HCT116 (cell line): Measurements from ENCODE around the gene CYP4F2. TPM values are rescaled to one million over a fixed set of nuclear protein-coding genes. Genes with fewer than 3 reads are reported as not detected.

Experiments
- ATAC-seq: fragments of 200-7000 bp; cut with Tn5 transposase; 2 replicates; pipeline ENCODE4 v1.9.1; 2020; ENCODE audit warnings: mild to moderate bottlenecking, moderate library complexity
- BruUV-seq: library from RNA; stranded (reverse); fragments of 400-500 nt; replicated peaks from 2 replicates; lab custom pipeline; 2021; lab: Mats Ljungman, UMichigan
- CTCF ChIA-PET: fragments of 300-600 bp; sonication (Branson Sonifier 250); formaldehyde crosslinking; loops from one replicate; lab custom pipeline; 2021; ENCODE audit warnings: antibody characterized with exemption; lab: Charles Lee
- POLR2A ChIA-PET: fragments of 300-600, 350-600 bp; sonication (Branson Sonifier 250); formaldehyde crosslinking; loops from one replicate; lab custom pipeline; 2021; ENCODE audit warnings: antibody characterized with exemption; lab: Charles Lee
- RAD21 ChIA-PET, 2 experiments: fragments of 300-600 bp; sonication (Branson Sonifier 250); formaldehyde crosslinking; loops; one replicate each; lab custom pipeline; 2023; ENCODE audit warnings: low total read pairs in 2 of 2; ENCODE audit not compliant: uncharacterized antibody in 2 of 2, unreplicated experiment in 2 of 2, low non-redundant PET in 1 of 2; lab: Charles Lee
- DNase-seq: peaks from one replicate; pipeline ENCODE4 v3.0.0-alpha.2; 2010; ENCODE audit warnings: low read depth, low spot score
- H2AFZ ChIP-seq: fragments of 200-600 bp; shearing (Covaris generic), sonication (generic); 2 replicates; pipeline ENCODE4 v1.6.1; 2017; ENCODE audit warnings: low read depth, mixed run types, mixed read lengths, antibody characterized with exemption, low read length; ENCODE audit not compliant: poor library complexity, severe bottlenecking
- H3K27ac ChIP-seq: 2 replicates; pipeline ENCODE4 v1.5.1; 2012; ENCODE audit warnings: low read depth, low read length
- H3K27me3 ChIP-seq: fragments of 200-600 bp; sonication (generic); 2 replicates; pipeline ENCODE4 v1.6.1; 2016; ENCODE audit warnings: mixed run types, low read length, mixed read lengths; ENCODE audit not compliant: insufficient read depth
- H3K36me3 ChIP-seq, 2 experiments: fragments of 200-500 bp in 1 of 2; fragments of 200-600 bp in 1 of 2; sonication (Bioruptor generic) in 1 of 2; sonication (generic) in 1 of 2; 2 replicates each; pipeline versions ENCODE4 v1.5.1 to v1.6.1; 2014 to 2016; ENCODE audit warnings: low read length in 2 of 2, inconsistent platforms in 1 of 2, mixed read lengths in 1 of 2, mixed run types in 1 of 2; ENCODE audit not compliant: insufficient read depth in 2 of 2, control insufficient read depth in 1 of 2
- H3K4me1 ChIP-seq, 2 experiments: fragments of 200-600 bp in 1 of 2; sonication (generic) in 1 of 2; 2 replicates each; pipeline versions ENCODE4 v1.5.1 to v1.6.1; 2012 to 2017; ENCODE audit warnings: low read length in 2 of 2, inconsistent platforms in 1 of 2, mild to moderate bottlenecking in 1 of 2, mixed read lengths in 1 of 2, mixed run types in 1 of 2, moderate library complexity in 1 of 2; ENCODE audit not compliant: insufficient read depth in 2 of 2, control insufficient read depth in 1 of 2
- H3K4me2 ChIP-seq: fragments of 200-600 bp; sonication (generic); 2 replicates; pipeline ENCODE4 v1.6.1; 2017; ENCODE audit warnings: mixed run types, low read length, mixed read lengths
- H3K4me3 ChIP-seq, 2 experiments: fragments of 200-600 bp in 1 of 2; sonication (generic) in 1 of 2; replicated peaks in 1 of 2; 2 replicates each; pipeline ENCODE4 v1.5.1; 2011 to 2016; ENCODE audit warnings: low read length in 2 of 2, control low read depth in 1 of 2, low read depth in 1 of 2, mild to moderate bottlenecking in 1 of 2, mixed read lengths in 1 of 2, mixed run types in 1 of 2
- H3K79me2 ChIP-seq: fragments of 200-600 bp; sonication (generic); 2 replicates; pipeline ENCODE4 v1.6.1; 2017; ENCODE audit warnings: mild to moderate bottlenecking, mixed run types, low read length, moderate library complexity, mixed read lengths; ENCODE audit not compliant: insufficient read depth
- H3K9ac ChIP-seq: fragments of 200-600 bp; sonication (generic); 2 replicates; pipeline ENCODE4 v1.6.1; 2016; ENCODE audit warnings: low read length, mixed read lengths
- H3K9me2 ChIP-seq: fragments of 200-600 bp; sonication (generic), shearing (Covaris generic); 2 replicates; pipeline ENCODE4 v1.6.1; 2017; ENCODE audit warnings: mixed run types, mild to moderate bottlenecking, moderate library complexity; ENCODE audit not compliant: insufficient read depth
- H3K9me3 ChIP-seq, 2 experiments: fragments of 200-500 bp in 1 of 2; fragments of 200-600 bp in 1 of 2; sonication (Bioruptor generic) in 1 of 2; sonication (generic) in 1 of 2; 2 replicates each; pipeline ENCODE4 v1.6.1; 2014 to 2017; ENCODE audit warnings: low read length in 2 of 2, mixed read lengths in 2 of 2, inconsistent platforms in 1 of 2, low read depth in 1 of 2, mild to moderate bottlenecking in 1 of 2, mixed run types in 1 of 2, moderate library complexity in 1 of 2; ENCODE audit not compliant: control insufficient read depth in 1 of 2, insufficient read depth in 1 of 2
- H4K20me1 ChIP-seq: fragments of 200-600 bp; sonication (generic), shearing (Covaris generic); 2 replicates; pipeline ENCODE4 v1.6.1; 2017; ENCODE audit warnings: mixed run types, mild to moderate bottlenecking, moderate library complexity; ENCODE audit not compliant: insufficient read depth
- CEBPB ChIP-seq: IDR thresholded peaks from 2 replicates; pipeline ENCODE4 v1.6.1; 2012; ENCODE audit warnings: low read depth
- ELF1 ChIP-seq: IDR thresholded peaks from 2 replicates; pipeline ENCODE4 v1.6.1; 2012; ENCODE audit warnings: low read depth, borderline replicate concordance
- EZH2 ChIP-seq: fragments of 200-600 bp; sonication (generic); IDR thresholded peaks from 2 replicates; pipeline ENCODE4 v1.6.1; 2017; ENCODE audit warnings: antibody characterized with exemption, mixed run types
- EZH2phosphoT487 ChIP-seq: fragments of 200-600 bp; IDR thresholded peaks from 2 replicates; pipeline ENCODE4 v1.6.1; 2018; ENCODE audit warnings: antibody characterized with exemption, borderline replicate concordance
- FOSL1 ChIP-seq: IDR thresholded peaks from 2 replicates; pipeline ENCODE4 v1.6.1; 2012; ENCODE audit warnings: low read depth
- JUND ChIP-seq: IDR thresholded peaks from 2 replicates; pipeline ENCODE4 v1.6.1; 2012
- POLR2AphosphoS5 ChIP-seq: IDR thresholded peaks from 2 replicates; pipeline ENCODE4 v1.6.1; 2011; ENCODE audit warnings: mild to moderate bottlenecking, low read depth, low read length, moderate library complexity
- RAD21 ChIP-seq: IDR thresholded peaks from 2 replicates; pipeline ENCODE4 v1.6.1; 2012; ENCODE audit warnings: low read depth, mild to moderate bottlenecking
- SIN3A ChIP-seq: IDR thresholded peaks from 2 replicates; pipeline ENCODE4 v1.6.1; 2012; ENCODE audit warnings: low read depth
- SRF ChIP-seq: IDR thresholded peaks from 2 replicates; pipeline ENCODE4 v1.6.1; 2012; ENCODE audit warnings: low read depth
- TCF7L2 ChIP-seq: IDR thresholded peaks from 2 replicates; pipeline ENCODE4 v1.7.0; 2011; ENCODE audit warnings: borderline replicate concordance, inconsistent platforms; ENCODE audit not compliant: insufficient read depth, insufficient read length; ENCODE audit errors: extremely low read depth
- YY1 ChIP-seq: IDR thresholded peaks from 2 replicates; pipeline ENCODE4 v1.6.1; 2011; ENCODE audit warnings: low read length, low read depth, moderate library complexity, mild to moderate bottlenecking; ENCODE audit not compliant: insufficient replicate concordance; ENCODE audit errors: extremely low read depth
- ZFX ChIP-seq: fragments of 450-650 bp; IDR thresholded peaks from 2 replicates; pipeline ENCODE4 v1.6.1; 2017
- intact Hi-C: fragments of 100-400 bp; cut with micrococcal nuclease; formaldehyde crosslinking; loops from 2 replicates; pipeline ENCODE4 v1.10.0; 2022
- total RNA-seq: library from RNA; stranded (reverse); gene quantifications from one replicate; pipeline ENCODE4 v1.2.1, GENCODE V29; 2021; ENCODE audit not compliant: unreplicated experiment
- TF ChIP-seq, protein P1 (sequence below): IDR thresholded peaks from 2 replicates; pipeline ENCODE4 v1.6.1; 2012
- TF ChIP-seq, protein P2 (sequence below): IDR thresholded peaks from 2 replicates; pipeline ENCODE4 v1.6.1; 2012; ENCODE audit warnings: low read depth

The CYP4F2 gene
- total RNA-seq, 1 experiment from 2014 or later = 1.1 TPM

DNA sequence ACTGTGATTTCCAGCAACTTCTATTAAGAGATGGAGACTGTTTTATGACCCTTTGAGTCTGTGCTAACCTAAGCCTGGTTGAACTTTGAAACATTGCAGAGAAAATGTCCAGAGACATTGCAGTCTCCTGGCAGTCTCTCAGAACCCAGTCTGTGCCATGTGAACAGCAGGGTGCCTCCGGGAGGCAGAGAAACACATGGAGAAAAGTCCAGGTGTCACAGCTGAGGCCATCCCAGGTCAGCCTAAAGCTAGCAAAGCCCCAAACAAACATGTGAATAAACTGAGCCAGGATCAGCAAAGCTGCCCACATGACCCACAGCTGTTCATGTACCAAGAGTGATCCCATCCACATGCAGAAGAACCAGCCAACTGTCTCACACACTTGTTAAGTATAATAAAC, 28.6 kb upstream of the CYP4F2 start:
- CTCF ChIA-PET = no interaction called here
- ATAC-seq = no peak
- BruUV-seq = no TSS peak

DNA sequence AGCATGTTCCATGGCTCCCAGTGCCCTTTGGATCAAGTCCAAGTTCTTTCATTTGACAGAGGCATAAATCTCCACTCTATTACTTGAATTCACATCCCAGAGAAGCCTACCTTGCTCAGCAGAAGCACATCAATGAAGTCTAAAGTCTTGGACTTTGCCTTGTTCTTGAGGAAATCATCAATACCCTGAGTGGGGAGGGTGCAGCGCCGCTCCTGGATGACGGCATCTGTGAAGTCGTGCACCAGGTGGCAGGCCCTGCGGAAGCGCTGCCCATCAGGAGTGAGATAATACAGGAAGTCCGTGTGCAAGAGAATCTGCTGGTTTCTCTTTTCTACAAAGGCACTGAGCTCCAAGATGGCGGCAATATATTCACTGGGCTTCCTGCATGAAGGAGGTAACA, 25.8 kb upstream of the CYP4F2 start:
- Histone ChIP-seq H3K9me3 (no peaks in the 10 kb centered on the region), H3K4me1 (no peaks in the 10 kb centered on the region), H4K20me1 (no peaks in the 10 kb centered on the region), H3K27ac (no peak overlapping the region), H3K4me3 (no peak overlapping the region), H3K4me2 (no peak overlapping the region), H3K27me3 (no peaks in the 10 kb centered on the region), H3K36me3 (peaks cover 0 to 21% of the 10 kb centered on the region in 2 experiments; a peak in 2 of 4 replicates), H3K9ac (no peak overlapping the region), H3K9me2 (no peaks in the 10 kb centered on the region), H2AFZ (no peak overlapping the region), H3K79me2 (peaks cover 4% of the 10 kb centered on the region; the same call in 1 of the 2 replicates)
- ATAC-seq (no peak), DNase-seq (no peak)
- intact Hi-C loops = no loop called here
- no TSS peak for BruUV-seq
- ChIA-PET RAD21 (no interaction called here), POLR2A (no interaction called here), CTCF (no interaction called here)
- TF ChIP-seq EZH2 (no peak), ZFX (no peak), TCF7L2 (no peak), RAD21 (no peak), SIN3A (no peak), CEBPB (no peak), YY1 (no peak), JUND (no peak), SRF (no peak), EZH2phosphoT487 (no peak), POLR2AphosphoS5 (no peak)
- TF ChIP-seq, protein P1, sequence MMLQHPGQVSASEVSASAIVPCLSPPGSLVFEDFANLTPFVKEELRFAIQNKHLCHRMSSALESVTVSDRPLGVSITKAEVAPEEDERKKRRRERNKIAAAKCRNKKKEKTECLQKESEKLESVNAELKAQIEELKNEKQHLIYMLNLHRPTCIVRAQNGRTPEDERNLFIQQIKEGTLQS = no peak
- TF ChIP-seq, protein P2, sequence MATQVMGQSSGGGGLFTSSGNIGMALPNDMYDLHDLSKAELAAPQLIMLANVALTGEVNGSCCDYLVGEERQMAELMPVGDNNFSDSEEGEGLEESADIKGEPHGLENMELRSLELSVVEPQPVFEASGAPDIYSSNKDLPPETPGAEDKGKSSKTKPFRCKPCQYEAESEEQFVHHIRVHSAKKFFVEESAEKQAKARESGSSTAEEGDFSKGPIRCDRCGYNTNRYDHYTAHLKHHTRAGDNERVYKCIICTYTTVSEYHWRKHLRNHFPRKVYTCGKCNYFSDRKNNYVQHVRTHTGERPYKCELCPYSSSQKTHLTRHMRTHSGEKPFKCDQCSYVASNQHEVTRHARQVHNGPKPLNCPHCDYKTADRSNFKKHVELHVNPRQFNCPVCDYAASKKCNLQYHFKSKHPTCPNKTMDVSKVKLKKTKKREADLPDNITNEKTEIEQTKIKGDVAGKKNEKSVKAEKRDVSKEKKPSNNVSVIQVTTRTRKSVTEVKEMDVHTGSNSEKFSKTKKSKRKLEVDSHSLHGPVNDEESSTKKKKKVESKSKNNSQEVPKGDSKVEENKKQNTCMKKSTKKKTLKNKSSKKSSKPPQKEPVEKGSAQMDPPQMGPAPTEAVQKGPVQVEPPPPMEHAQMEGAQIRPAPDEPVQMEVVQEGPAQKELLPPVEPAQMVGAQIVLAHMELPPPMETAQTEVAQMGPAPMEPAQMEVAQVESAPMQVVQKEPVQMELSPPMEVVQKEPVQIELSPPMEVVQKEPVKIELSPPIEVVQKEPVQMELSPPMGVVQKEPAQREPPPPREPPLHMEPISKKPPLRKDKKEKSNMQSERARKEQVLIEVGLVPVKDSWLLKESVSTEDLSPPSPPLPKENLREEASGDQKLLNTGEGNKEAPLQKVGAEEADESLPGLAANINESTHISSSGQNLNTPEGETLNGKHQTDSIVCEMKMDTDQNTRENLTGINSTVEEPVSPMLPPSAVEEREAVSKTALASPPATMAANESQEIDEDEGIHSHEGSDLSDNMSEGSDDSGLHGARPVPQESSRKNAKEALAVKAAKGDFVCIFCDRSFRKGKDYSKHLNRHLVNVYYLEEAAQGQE = no peak

More for the DNA sequence above, 28.6 kb upstream of the CYP4F2 start:
- no peak for DNase-seq
- RAD21 ChIA-PET = no interaction called here
- no peak overlapping the region for H3K9ac ChIP-seq
- no peaks in the 10 kb centered on the region for H3K9me3 ChIP-seq
- H3K4me3 ChIP-seq = no peak overlapping the region
- no peak for TF ChIP-seq FOSL1
- TF ChIP-seq ELF1 = no peak
- TF ChIP-seq POLR2AphosphoS5 = no peak
- no peaks in the 10 kb centered on the region for H3K27me3 ChIP-seq
- no peaks in the 10 kb centered on the region for H4K20me1 ChIP-seq
- no peaks in the 10 kb centered on the region for H3K9me2 ChIP-seq
- H3K79me2 ChIP-seq = peaks cover 4% of the 10 kb centered on the region; the same call in 1 of the 2 replicates
- no peak overlapping the region for H3K27ac ChIP-seq
- POLR2A ChIA-PET = no interaction called here
- no peak overlapping the region for H2AFZ ChIP-seq
- intact Hi-C loops = no loop called here
- no peak overlapping the region for H3K4me2 ChIP-seq
- peaks cover 0 to 24% of the 10 kb centered on the region in 2 experiments; a peak in 2 of 4 replicates for H3K36me3 ChIP-seq
- H3K4me1 ChIP-seq = peaks cover 0 to 7% of the 10 kb centered on the region in 2 experiments; a peak in 1 of 4 replicates
